ENCODE measurements around the gene FRMPD4. TPM values are rescaled to one million over a fixed set of nuclear protein-coding genes. Genes with fewer than 3 reads are reported as not detected.

FRMPD4 gene
- total RNA-seq, 2 experiments from 2014 or later = not detected

GRCh38 chrX:12751887-12752286, 613.6 kb downstream of the FRMPD4 start:
- ChIA-PET CTCF (interaction anchor here (2.7 to 3.3 kb wide), 2 partner anchors 17 to 19 kb away, joined by 10 to 17 read pairs; no protein-coding TSS in a partner anchor), POLR2A (no interaction called here)
- intact Hi-C loops (cut with micrococcal nuclease) = no loop called here
- ATAC-seq = no peak
- Mint-ChIP-seq H3K27ac (no peak overlapping the region), H3K36me3 (ENCODE audit: low read depth) (no peaks in the 10 kb centered on the region), H3K4me1 (ENCODE audit: low read depth) (no peaks in the 10 kb centered on the region), H3K9me3 (peaks cover 2% of the 10 kb centered on the region), H3K4me3 (no peak overlapping the region), H3K27me3 (no peaks in the 10 kb centered on the region)
- TF ChIP-seq CTCF (IDR thresholded peaks at IDR 0.05) = no peak
- DNase-seq = no peak

GRCh38 chrX:12753366-12753765, 615.1 kb downstream of the FRMPD4 start:
- Mint-ChIP-seq H3K27ac (no peak overlapping the region), H3K36me3 (ENCODE audit: low read depth) (no peaks in the 10 kb centered on the region), H3K4me3 (no peak overlapping the region), H3K4me1 (ENCODE audit: low read depth) (no peaks in the 10 kb centered on the region), H3K27me3 (no peaks in the 10 kb centered on the region), H3K9me3 (peaks cover 2% of the 10 kb centered on the region)
- POLR2A ChIA-PET = no interaction called here
- intact Hi-C loops (cut with micrococcal nuclease) = no loop called here
- DNase-seq (no peak), ATAC-seq (no peak)
- CTCF ChIA-PET = interaction anchor here (2.7 to 3.3 kb wide), 2 partner anchors 16 to 18 kb away, joined by 10 to 17 read pairs; no protein-coding TSS in a partner anchor
- TF ChIP-seq CTCF (IDR thresholded peaks at IDR 0.05) = no peak

GRCh38 chrX:12758291-12758690, 620.0 kb downstream of the FRMPD4 start:
- no peaks in the 10 kb centered on the region for H3K4me1 Mint-ChIP-seq (ENCODE audit: low read depth)
- intact Hi-C loops (cut with micrococcal nuclease) = no loop called here

GRCh38 chrX:12767856-12768255, 629.6 kb downstream of the FRMPD4 start:
- Mint-ChIP-seq H3K4me1 (ENCODE audit: low read depth) (peaks cover 2% of the 10 kb centered on the region), H3K4me3 (no peak overlapping the region), H3K27ac (no peak overlapping the region), H3K9me3 (no peaks in the 10 kb centered on the region), H3K27me3 (peaks cover 8% of the 10 kb centered on the region), H3K36me3 (ENCODE audit: low read depth) (no peaks in the 10 kb centered on the region)
- CTCF ChIA-PET = no interaction called here
- intact Hi-C loops (cut with micrococcal nuclease) = no loop called here
- DNase-seq = no peak
- no peak for ATAC-seq
- TF ChIP-seq CTCF (IDR thresholded peaks at IDR 0.05) = no peak
- POLR2A ChIA-PET = no interaction called here

More at GRCh38 chrX:12758291-12758690, 620.0 kb downstream of the FRMPD4 start:
- no peak overlapping the region for H3K4me3 Mint-ChIP-seq
- ChIA-PET CTCF (interaction anchor here (1.0 kb wide), 1 partner anchor 12 kb away, joined by 3 read pairs; no protein-coding TSS in a partner anchor), POLR2A (no interaction called here)
- peaks cover 1% of the 10 kb centered on the region for H3K27me3 Mint-ChIP-seq
- no peak for TF ChIP-seq CTCF (IDR thresholded peaks at IDR 0.05)
- no peaks in the 10 kb centered on the region for H3K36me3 Mint-ChIP-seq (ENCODE audit: low read depth)
- DNase-seq (no peak), ATAC-seq (no peak)
- no peaks in the 10 kb centered on the region for H3K9me3 Mint-ChIP-seq
- no peak overlapping the region for H3K27ac Mint-ChIP-seq

- ChIA-PET CTCF (interaction anchor here (2.2 kb wide), 1 partner anchor 16 kb away, joined by 10 read pairs; no protein-coding TSS in a partner anchor), POLR2A (no interaction called here)
- Mint-ChIP-seq H3K4me3 (no peak overlapping the region), H3K4me1 (ENCODE audit: low read depth) (peaks cover 2% of the 10 kb centered on the region), H3K36me3 (ENCODE audit: low read depth) (no peaks in the 10 kb centered on the region), H3K27ac (no peak overlapping the region), H3K9me3 (no peaks in the 10 kb centered on the region), H3K27me3 (peaks cover 10% of the 10 kb centered on the region)
- DNase-seq (no peak), ATAC-seq (no peak)
- no peak for TF ChIP-seq CTCF (IDR thresholded peaks at IDR 0.05)
- intact Hi-C loops (cut with micrococcal nuclease) = no loop called here
Observed at GRCh38 chrX:12768491-12768890, 630.2 kb downstream of the FRMPD4 start.

All from activated CD8-positive, alpha-beta T cell treated with anti-CD3 and anti-CD28 coated beads for 36 hours (primary cell).